Left ventricle myocardium inferior (tissue), 1 donor: ENCODE data around the gene DNM3. TPM values are rescaled to one million over a fixed set of nuclear protein-coding genes. Genes with fewer than 3 reads are reported as not detected.
"Not testable (repeated sequence)": the region's sequence is repeated elsewhere in the genome, so short reads cannot be mapped to it uniquely, and the experiment has no call there.

Experiments
- DNase-seq: peaks from one replicate; pipeline ENCODE4 v3.0.0-alpha.2; 2020
- H3K27ac ChIP-seq: fragments of 200-600 bp; replicated peaks from 2 replicates; pipeline ENCODE4 v1.8.0; 2021
- H3K27me3 ChIP-seq: fragments of 200-600 bp; 2 replicates; pipeline ENCODE4 v1.8.0; 2021; ENCODE audit warnings: low read depth
- H3K36me3 ChIP-seq: fragments of 200-600 bp; 2 replicates; pipeline ENCODE4 v1.8.0; 2021
- H3K4me1 ChIP-seq: fragments of 200-600 bp; 2 replicates; pipeline ENCODE4 v1.8.0; 2021
- H3K4me3 ChIP-seq: fragments of 200-600 bp; 2 replicates; pipeline ENCODE4 v1.8.0; 2021; ENCODE audit warnings: mild to moderate bottlenecking, moderate library complexity
- H3K9me3 ChIP-seq: fragments of 200-600 bp; replicated peaks from 2 replicates; pipeline ENCODE4 v1.8.0; 2021
- CTCF ChIP-seq: fragments of 200-600 bp; IDR thresholded peaks from 2 replicates; pipeline ENCODE4 v1.8.0; 2021; ENCODE audit warnings: antibody characterized with exemption, mild to moderate bottlenecking, borderline replicate concordance
- intact Hi-C: fragments of 100-400 bp; cut with micrococcal nuclease; formaldehyde crosslinking; loops from one replicate; pipeline ENCODE4 v1.11.0; 2022
- total RNA-seq: library from RNA; stranded (reverse); fragmentation: NEBNext Ultra II Directional; extraction: Animal tissue kit (Norgen Biotek cat#: 25700); gene quantifications from one replicate; pipeline ENCODE4 v1.2.1, GENCODE V29; 2021
- donor health status: DM: no; HTN: yes; CAD: no; lungs with severe emphysema.

Gene DNM3
- total RNA-seq, 1 donor from 2014 or later, result 1.2 TPM

- Histone ChIP-seq H3K27ac (no peak overlapping the region), H3K27me3 (no peaks in the 10 kb centered on the region), H3K36me3 (no peaks in the 10 kb centered on the region), H3K4me1 (no peaks in the 10 kb centered on the region), H3K4me3 (no peak overlapping the region), H3K9me3 (peaks cover 32% of the 10 kb centered on the region)
- DNase-seq, result no peak
- intact Hi-C loops, result no loop called here
- TF ChIP-seq CTCF, result no peak
Observed at GRCh38 chr1:172298911-172299310, 457.6 kb downstream of the DNM3 start.

- Histone ChIP-seq H3K27me3 (no peaks in the 10 kb centered on the region), H3K4me1 (no peaks in the 10 kb centered on the region), H3K4me3 (no peak overlapping the region), H3K27ac (no peak overlapping the region), H3K9me3 (peaks cover 32% of the 10 kb centered on the region), H3K36me3 (no peaks in the 10 kb centered on the region)
- TF ChIP-seq CTCF, result no peak
- DNase-seq, result no peak
- intact Hi-C loops, result no loop called here
Observed at GRCh38 chr1:172299515-172299914, 458.2 kb downstream of the DNM3 start.

GRCh38 chr1:172307508-172307907 lies 466.2 kb downstream of the DNM3 start:
- H3K4me1 ChIP-seq, DNase-seq, H3K27me3 ChIP-seq, H3K36me3 ChIP-seq, H3K4me3 ChIP-seq, intact Hi-C loops, H3K27ac ChIP-seq: not testable (repeated sequence)
- H3K9me3 ChIP-seq, result peaks cover 41% of the 10 kb centered on the region

GRCh38 chr1:172308142-172308541 lies 466.8 kb downstream of the DNM3 start:
- intact Hi-C loops, result no loop called here
- H3K4me1 ChIP-seq, result no peaks in the 10 kb centered on the region
- no peak for DNase-seq
- TF ChIP-seq CTCF, result no peak
- no peaks in the 10 kb centered on the region for H3K36me3 ChIP-seq
- H3K4me3 ChIP-seq, result no peak overlapping the region
- peaks cover 35% of the 10 kb centered on the region for H3K9me3 ChIP-seq
- H3K27ac ChIP-seq, result no peak overlapping the region
- no peaks in the 10 kb centered on the region for H3K27me3 ChIP-seq

GRCh38 chr1:172308577-172308976 lies 467.3 kb downstream of the DNM3 start:
- no peak for TF ChIP-seq CTCF
- H3K4me3 ChIP-seq, result no peak overlapping the region
- DNase-seq, result no peak
- peaks cover 31% of the 10 kb centered on the region for H3K9me3 ChIP-seq
- no peaks in the 10 kb centered on the region for H3K27me3 ChIP-seq
- H3K36me3 ChIP-seq, result no peaks in the 10 kb centered on the region
- H3K27ac ChIP-seq, result no peak overlapping the region
- no peaks in the 10 kb centered on the region for H3K4me1 ChIP-seq
- intact Hi-C loops, result no loop called here

- Histone ChIP-seq H3K4me1 (peaks cover 26% of the 10 kb centered on the region), H3K36me3 (no peaks in the 10 kb centered on the region), H3K9me3 (no peaks in the 10 kb centered on the region), H3K27ac (peak overlapping the region; percentile 58), H3K27me3 (no peaks in the 10 kb centered on the region), H3K4me3 (no peak overlapping the region)
- intact Hi-C loops, result no loop called here
- no peak for TF ChIP-seq CTCF
- no peak for DNase-seq
Observed at GRCh38 chr1:172320733-172321132, 479.4 kb downstream of the DNM3 start.
